Stimulated activated memory B cell treated with anti-CD40 and anti-IgM and Interleukin-4, amounts not matched to agents 10 μg/mL and 1 μg/mL and 100 μg/mL, for 72 hours (primary cell): ENCODE measurements around the gene PDE6B.
A peak's percentile ranks its signal among the peaks of the same experiment; 100 is the strongest.

Source experiments
- ATAC-seq: fragments of 150-1000 bp; cut with Tn5 transposase; 2 replicates; pipeline ENCODE4 v1.10.0; 2021
- H3K27ac Mint-ChIP-seq: one replicate; pipeline ENCODE4 v1.8.0; 2022; ENCODE audit warnings: mild to moderate bottlenecking, mixed read lengths
- H3K27me3 Mint-ChIP-seq: one replicate; pipeline ENCODE4 v1.8.0; 2022; ENCODE audit warnings: mixed read lengths
- H3K36me3 Mint-ChIP-seq: one replicate; pipeline ENCODE4 v1.8.0; 2022; ENCODE audit warnings: mixed read lengths
- H3K4me1 Mint-ChIP-seq: one replicate; pipeline ENCODE4 v1.8.0; 2022; ENCODE audit warnings: mixed read lengths
- H3K4me3 Mint-ChIP-seq: one replicate; pipeline ENCODE4 v1.8.0; 2022; ENCODE audit warnings: mild to moderate bottlenecking, moderate library complexity, mixed read lengths
- H3K9me3 Mint-ChIP-seq: one replicate; pipeline ENCODE4 v1.8.0; 2022; ENCODE audit warnings: mixed read lengths

Gene PDE6B

GRCh38 chr4:710116-710515 is 84.7 kb downstream of the PDE6B start:
- H3K9me3 Mint-ChIP-seq: no peaks in the 10 kb centered on the region
- H3K36me3 Mint-ChIP-seq: peaks cover 21% of the 10 kb centered on the region
- no peak overlapping the region for H3K27ac Mint-ChIP-seq
- H3K27me3 Mint-ChIP-seq: no peaks in the 10 kb centered on the region
- ATAC-seq: no peak
- no peak overlapping the region for H3K4me3 Mint-ChIP-seq
- peaks cover 55% of the 10 kb centered on the region for H3K4me1 Mint-ChIP-seq

- Mint-ChIP-seq H3K9me3 (no peaks in the 10 kb centered on the region), H3K4me1 (peaks cover 54% of the 10 kb centered on the region), H3K36me3 (peaks cover 21% of the 10 kb centered on the region), H3K27me3 (no peaks in the 10 kb centered on the region), H3K4me3 (no peak overlapping the region), H3K27ac (no peak overlapping the region)
- ATAC-seq: no peak
Measured at GRCh38 chr4:710916-711315, 85.5 kb downstream of the PDE6B start.

DNA sequence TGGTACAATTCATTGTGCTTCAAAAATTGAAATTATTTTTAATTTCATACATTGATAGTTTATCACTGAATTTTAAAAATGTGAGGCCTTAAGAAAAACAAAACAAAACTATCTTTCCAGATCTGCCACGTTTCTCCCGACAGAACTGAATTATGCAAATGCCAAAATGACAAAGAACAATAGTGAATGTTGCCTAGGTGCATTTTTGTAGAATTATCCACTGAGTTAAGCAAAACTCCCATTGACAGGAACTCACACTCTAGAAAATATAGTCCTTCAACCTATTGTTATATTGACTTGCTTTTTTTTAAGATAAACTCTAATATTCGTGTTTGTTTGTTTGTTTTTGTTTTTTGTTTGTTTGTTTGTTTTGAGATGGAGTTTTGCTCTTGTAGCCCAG is 86.7 kb downstream of the PDE6B start:
- Mint-ChIP-seq H3K9me3 (no peaks in the 10 kb centered on the region), H3K27ac (no peak overlapping the region), H3K36me3 (peaks cover 21% of the 10 kb centered on the region), H3K27me3 (no peaks in the 10 kb centered on the region), H3K4me1 (peaks cover 50% of the 10 kb centered on the region), H3K4me3 (no peak overlapping the region)
- ATAC-seq: no peak

- no peak for ATAC-seq
- Mint-ChIP-seq H3K27ac (no peak overlapping the region), H3K9me3 (no peaks in the 10 kb centered on the region), H3K36me3 (peaks cover 21% of the 10 kb centered on the region), H3K4me3 (no peak overlapping the region), H3K4me1 (peaks cover 56% of the 10 kb centered on the region), H3K27me3 (no peaks in the 10 kb centered on the region)
Measured at GRCh38 chr4:712916-713632, 87.7 kb downstream of the PDE6B start.

DNA sequence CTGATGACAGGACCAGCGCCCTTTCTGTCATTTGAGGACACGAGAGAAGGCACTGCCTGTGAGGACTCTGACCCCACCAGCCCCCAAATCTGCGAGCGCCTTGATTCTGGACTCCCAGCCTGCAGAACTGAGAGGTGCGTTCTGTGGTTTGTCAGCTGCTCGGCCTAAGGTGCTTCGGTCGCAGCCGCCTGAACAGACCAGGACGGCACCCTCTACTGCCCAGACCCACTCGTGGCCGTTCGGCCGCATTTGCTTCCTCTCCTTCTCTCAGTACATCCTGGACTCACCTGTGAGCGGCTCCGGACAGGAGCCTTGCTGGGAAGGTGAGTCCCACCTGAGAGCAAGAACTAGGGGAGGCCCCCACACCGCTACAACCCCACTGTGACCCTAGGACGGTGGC is 88.7 kb downstream of the PDE6B start:
- no peaks in the 10 kb centered on the region for H3K9me3 Mint-ChIP-seq
- H3K4me3 Mint-ChIP-seq: no peak overlapping the region
- no peak for ATAC-seq
- peaks cover 22% of the 10 kb centered on the region for H3K36me3 Mint-ChIP-seq
- no peak overlapping the region for H3K27ac Mint-ChIP-seq
- H3K4me1 Mint-ChIP-seq: peaks cover 53% of the 10 kb centered on the region
- H3K27me3 Mint-ChIP-seq: no peaks in the 10 kb centered on the region

- H3K4me3 Mint-ChIP-seq: no peak overlapping the region
- ATAC-seq: peak; percentile 8
- H3K36me3 Mint-ChIP-seq: peaks cover 39% of the 10 kb centered on the region
- H3K9me3 Mint-ChIP-seq: no peaks in the 10 kb centered on the region
- H3K4me1 Mint-ChIP-seq: peaks cover 57% of the 10 kb centered on the region
- no peak overlapping the region for H3K27ac Mint-ChIP-seq
- no peaks in the 10 kb centered on the region for H3K27me3 Mint-ChIP-seq
Measured at GRCh38 chr4:717601-718320, 92.4 kb downstream of the PDE6B start.

DNA sequence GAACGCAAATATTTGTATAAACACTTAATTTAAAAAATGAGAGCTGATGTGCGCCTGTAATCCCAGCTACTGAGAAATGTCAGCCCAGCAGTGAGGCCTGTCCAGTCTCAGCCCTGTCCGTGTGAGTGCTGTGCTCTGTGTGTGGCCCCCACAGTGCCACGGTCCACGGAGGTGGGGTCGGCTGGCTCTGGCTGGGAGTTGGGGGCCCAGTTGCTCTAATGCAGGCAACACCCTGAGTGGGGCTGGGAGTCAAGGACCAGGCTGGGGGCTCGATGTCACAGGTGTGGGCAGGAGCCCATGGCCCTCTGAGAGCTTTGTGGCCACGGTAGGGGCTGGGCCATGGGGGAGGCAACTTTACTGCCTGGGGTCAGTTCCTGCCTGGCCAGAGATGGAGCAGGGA is 93.1 kb downstream of the PDE6B start:
- Mint-ChIP-seq H3K4me3 (no peak overlapping the region), H3K27ac (no peak overlapping the region), H3K9me3 (peaks cover 3% of the 10 kb centered on the region), H3K36me3 (peaks cover 46% of the 10 kb centered on the region), H3K27me3 (no peaks in the 10 kb centered on the region), H3K4me1 (peaks cover 57% of the 10 kb centered on the region)
- ATAC-seq: no peak
